ENCODE results near the gene LINGO4.

Gene LINGO4

GRCh38 chr1:151790940-151791651 lies 14.1 kb downstream of the LINGO4 start:
- H3K4me3 ChIP-seq (ENCODE audit: low read length in 2 of 2) = peak overlapping the region; percentile 70 to 87
- H3K4me2 ChIP-seq (ENCODE audit: insufficient read depth, low read length, poor library complexity, severe bottlenecking) = peak overlapping the region; percentile 79
- peak overlapping the region; percentile 85 for H3K23ac ChIP-seq (ENCODE audit: low read depth, low read length, poor library complexity)
- no peak overlapping the region for H2BK12ac ChIP-seq (ENCODE audit: low read length)
- no peak overlapping the region for H4K91ac ChIP-seq (ENCODE audit: low read depth, low read length, poor library complexity)
- H3K27me3 ChIP-seq (ENCODE audit: control insufficient read depth in 3 of 3, insufficient read depth in 3 of 3, low read depth in 1 of 3, low read length in 3 of 3) = peaks cover 0 to 2% (median 0%) of the 10 kb centered on the region in 3 experiments
- H2BK5ac ChIP-seq (ENCODE audit: low read length) = no peak overlapping the region
- peak overlapping the region; percentile 90 for H3K9ac ChIP-seq (ENCODE audit: low read depth, low read length, poor library complexity)
- peak overlapping the region; percentile 90 for H2AFZ ChIP-seq (ENCODE audit: low read length)
- peak overlapping the region; percentile 71 for H3K18ac ChIP-seq (ENCODE audit: low read length)
- peaks cover 0 to 5% of the 10 kb centered on the region in 2 donors for H3K4me1 ChIP-seq (ENCODE audit: control insufficient read depth in 2 of 2, insufficient read depth in 1 of 2, low read depth in 1 of 2, low read length in 2 of 2)
- no peak overlapping the region for H4K8ac ChIP-seq (ENCODE audit: low read depth, low read length)
- H3K27ac ChIP-seq (replicated peaks; ENCODE audit: low read length) = no peak overlapping the region
- no peak overlapping the region for H2BK120ac ChIP-seq (ENCODE audit: low read depth, low read length)
- H3K4ac ChIP-seq (ENCODE audit: low read length) = no peak overlapping the region
- no CpG with 5 or more reads among the region's 52 CpGs for WGBS, 2 donors (ENCODE audit: extremely low coverage in 2 of 2, insufficient read length in 2 of 2, insufficient replicate concordance in 1 of 2)
- H3K9me3 ChIP-seq (replicated peaks in 1 of 2; ENCODE audit: control insufficient read depth in 2 of 2, insufficient read depth in 1 of 2, low read depth in 1 of 2, low read length in 2 of 2) = no peaks in the 10 kb centered on the region
- H3K79me1 ChIP-seq (ENCODE audit: low read depth, low read length) = no peaks in the 10 kb centered on the region
- H2AK5ac ChIP-seq (ENCODE audit: low read depth, low read length) = no peak overlapping the region
- no peak overlapping the region for H2BK15ac ChIP-seq (ENCODE audit: low read length)
- H3K36me3 ChIP-seq (replicated peaks in 1 of 2; ENCODE audit: control insufficient read depth in 2 of 2, insufficient read depth in 2 of 2, low read length in 2 of 2) = no peaks in the 10 kb centered on the region
- no peak for DNase-seq (ENCODE audit: low spot score)
- peak overlapping the region; percentile 97 for H3K14ac ChIP-seq (ENCODE audit: low read length)

- Histone ChIP-seq H3K4ac (ENCODE audit: low read length) (no peak within 1 kb of the TSS), H2AFZ (ENCODE audit: low read length) (peak within 1 kb of the TSS; percentile 90), H2BK120ac (ENCODE audit: low read depth, low read length) (no peak within 1 kb of the TSS), H3K27ac (replicated peaks; ENCODE audit: low read length) (peak within 1 kb of the TSS; percentile 51), H4K91ac (ENCODE audit: low read depth, low read length, poor library complexity) (no peak within 1 kb of the TSS), H2BK12ac (ENCODE audit: low read length) (no peak within 1 kb of the TSS), H3K79me1 (ENCODE audit: low read depth, low read length) (no peaks in the 10 kb centered on the region), H2BK15ac (ENCODE audit: low read length) (no peak within 1 kb of the TSS), H3K14ac (ENCODE audit: low read length) (peak within 1 kb of the TSS; percentile 97), H3K36me3 (replicated peaks in 1 of 2; ENCODE audit: control insufficient read depth in 2 of 2, insufficient read depth in 2 of 2, low read length in 2 of 2) (no peaks in the 10 kb centered on the region), H2BK5ac (ENCODE audit: low read length) (peak within 1 kb of the TSS; percentile 69), H3K9me3 (replicated peaks in 1 of 2; ENCODE audit: control insufficient read depth in 2 of 2, insufficient read depth in 1 of 2, low read depth in 1 of 2, low read length in 2 of 2) (no peaks in the 10 kb centered on the region), H3K4me2 (ENCODE audit: insufficient read depth, low read length, poor library complexity, severe bottlenecking) (peak within 1 kb of the TSS; percentile 79), H4K8ac (ENCODE audit: low read depth, low read length) (no peak within 1 kb of the TSS), H3K9ac (ENCODE audit: low read depth, low read length, poor library complexity) (peak within 1 kb of the TSS; percentile 90), H3K27me3 (ENCODE audit: control insufficient read depth in 3 of 3, insufficient read depth in 3 of 3, low read depth in 1 of 3, low read length in 3 of 3) (peaks cover 0 to 2% (median 0%) of the 10 kb centered on the region in 3 experiments), H2AK5ac (ENCODE audit: low read depth, low read length) (no peak within 1 kb of the TSS), H3K4me1 (ENCODE audit: control insufficient read depth in 2 of 2, insufficient read depth in 1 of 2, low read depth in 1 of 2, low read length in 2 of 2) (peaks cover 0 to 5% of the 10 kb centered on the region in 2 donors), H3K18ac (ENCODE audit: low read length) (peak within 1 kb of the TSS; percentile 92), H3K4me3 (ENCODE audit: low read length in 2 of 2) (peak within 1 kb of the TSS; percentile 70 to 87), H3K23ac (ENCODE audit: low read depth, low read length, poor library complexity) (peak within 1 kb of the TSS; percentile 85)
- DNase-seq (ENCODE audit: low spot score) = peak; percentile 98
- WGBS, 2 donors (ENCODE audit: extremely low coverage in 2 of 2, insufficient read length in 2 of 2, insufficient replicate concordance in 1 of 2) = no CpG with 5 or more reads among the region's 58 CpGs
Observed at GRCh38 chr1:151790071-151790939, 14.9 kb downstream of the LINGO4 start, which contains the start of gene TDRKH. Gene TDRKH, minus strand, starts transcription at chr1:151790500. Its CDS starts 7,478 bp downstream, at chr1:151783022.

GRCh38 chr1:151787689-151788088 lies 17.5 kb downstream of the LINGO4 start:
- Histone ChIP-seq H3K14ac (ENCODE audit: low read length) (no peak overlapping the region), H3K4ac (ENCODE audit: low read length) (no peak overlapping the region), H3K27me3 (ENCODE audit: control insufficient read depth in 3 of 3, insufficient read depth in 3 of 3, low read depth in 1 of 3, low read length in 3 of 3) (peaks cover 0 to 2% (median 0%) of the 10 kb centered on the region in 3 experiments), H3K4me3 (ENCODE audit: low read length in 2 of 2) (no peak overlapping the region), H2BK12ac (ENCODE audit: low read length) (no peak overlapping the region), H2AK5ac (ENCODE audit: low read depth, low read length) (no peak overlapping the region), H3K9me3 (replicated peaks in 1 of 2; ENCODE audit: control insufficient read depth in 2 of 2, insufficient read depth in 1 of 2, low read depth in 1 of 2, low read length in 2 of 2) (no peaks in the 10 kb centered on the region), H3K23ac (ENCODE audit: low read depth, low read length, poor library complexity) (no peak overlapping the region), H2BK120ac (ENCODE audit: low read depth, low read length) (no peak overlapping the region), H3K79me1 (ENCODE audit: low read depth, low read length) (no peaks in the 10 kb centered on the region), H3K18ac (ENCODE audit: low read length) (no peak overlapping the region), H2BK5ac (ENCODE audit: low read length) (no peak overlapping the region), H4K91ac (ENCODE audit: low read depth, low read length, poor library complexity) (no peak overlapping the region), H2AFZ (ENCODE audit: low read length) (no peak overlapping the region), H3K4me1 (ENCODE audit: control insufficient read depth in 2 of 2, insufficient read depth in 1 of 2, low read depth in 1 of 2, low read length in 2 of 2) (peaks cover 0 to 5% of the 10 kb centered on the region in 2 donors), H2BK15ac (ENCODE audit: low read length) (no peak overlapping the region), H4K8ac (ENCODE audit: low read depth, low read length) (no peak overlapping the region), H3K36me3 (replicated peaks in 1 of 2; ENCODE audit: control insufficient read depth in 2 of 2, insufficient read depth in 2 of 2, low read length in 2 of 2) (peaks cover 0 to under 1% of the 10 kb centered on the region in 2 donors), H3K9ac (ENCODE audit: low read depth, low read length, poor library complexity) (no peak overlapping the region), H3K27ac (replicated peaks; ENCODE audit: low read length) (no peak overlapping the region), H3K4me2 (ENCODE audit: insufficient read depth, low read length, poor library complexity, severe bottlenecking) (no peak overlapping the region)
- DNase-seq (ENCODE audit: low spot score) = no peak
- no CpG with 5 or more reads among the region's 3 CpGs for WGBS, 2 donors (ENCODE audit: extremely low coverage in 2 of 2, insufficient read length in 2 of 2, insufficient replicate concordance in 1 of 2)

GRCh38 chr1:151783796-151784195 lies 21.4 kb downstream of the LINGO4 start:
- Histone ChIP-seq H3K9me3 (replicated peaks in 1 of 2; ENCODE audit: control insufficient read depth in 2 of 2, insufficient read depth in 1 of 2, low read depth in 1 of 2, low read length in 2 of 2) (no peaks in the 10 kb centered on the region), H2BK5ac (ENCODE audit: low read length) (no peak overlapping the region), H2AFZ (ENCODE audit: low read length) (no peak overlapping the region), H3K18ac (ENCODE audit: low read length) (no peak overlapping the region), H3K79me1 (ENCODE audit: low read depth, low read length) (no peaks in the 10 kb centered on the region), H2BK12ac (ENCODE audit: low read length) (no peak overlapping the region), H4K8ac (ENCODE audit: low read depth, low read length) (no peak overlapping the region), H3K4me1 (ENCODE audit: control insufficient read depth in 2 of 2, insufficient read depth in 1 of 2, low read depth in 1 of 2, low read length in 2 of 2) (no peaks in the 10 kb centered on the region), H4K91ac (ENCODE audit: low read depth, low read length, poor library complexity) (no peak overlapping the region), H2AK5ac (ENCODE audit: low read depth, low read length) (no peak overlapping the region), H3K27me3 (ENCODE audit: control insufficient read depth in 3 of 3, insufficient read depth in 3 of 3, low read depth in 1 of 3, low read length in 3 of 3) (no peaks in the 10 kb centered on the region), H2BK15ac (ENCODE audit: low read length) (no peak overlapping the region), H3K4ac (ENCODE audit: low read length) (no peak overlapping the region), H3K23ac (ENCODE audit: low read depth, low read length, poor library complexity) (no peak overlapping the region), H3K4me2 (ENCODE audit: insufficient read depth, low read length, poor library complexity, severe bottlenecking) (no peak overlapping the region), H3K4me3 (ENCODE audit: low read length in 2 of 2) (no peak overlapping the region), H3K14ac (ENCODE audit: low read length) (no peak overlapping the region), H3K9ac (ENCODE audit: low read depth, low read length, poor library complexity) (no peak overlapping the region), H2BK120ac (ENCODE audit: low read depth, low read length) (no peak overlapping the region), H3K27ac (replicated peaks; ENCODE audit: low read length) (no peak overlapping the region), H3K36me3 (replicated peaks in 1 of 2; ENCODE audit: control insufficient read depth in 2 of 2, insufficient read depth in 2 of 2, low read length in 2 of 2) (peaks cover 1 to 26% of the 10 kb centered on the region in 2 donors)
- no peak for DNase-seq (ENCODE audit: low spot score)
- no CpG with 5 or more reads among the region's 2 CpGs for WGBS, 2 donors (ENCODE audit: extremely low coverage in 2 of 2, insufficient read length in 2 of 2, insufficient replicate concordance in 1 of 2)

All from neuronal stem cell (in vitro differentiated cells).